ENCODE measurements around the gene NAP1L4.

Gene NAP1L4, protein sequence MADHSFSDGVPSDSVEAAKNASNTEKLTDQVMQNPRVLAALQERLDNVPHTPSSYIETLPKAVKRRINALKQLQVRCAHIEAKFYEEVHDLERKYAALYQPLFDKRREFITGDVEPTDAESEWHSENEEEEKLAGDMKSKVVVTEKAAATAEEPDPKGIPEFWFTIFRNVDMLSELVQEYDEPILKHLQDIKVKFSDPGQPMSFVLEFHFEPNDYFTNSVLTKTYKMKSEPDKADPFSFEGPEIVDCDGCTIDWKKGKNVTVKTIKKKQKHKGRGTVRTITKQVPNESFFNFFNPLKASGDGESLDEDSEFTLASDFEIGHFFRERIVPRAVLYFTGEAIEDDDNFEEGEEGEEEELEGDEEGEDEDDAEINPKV

DNA sequence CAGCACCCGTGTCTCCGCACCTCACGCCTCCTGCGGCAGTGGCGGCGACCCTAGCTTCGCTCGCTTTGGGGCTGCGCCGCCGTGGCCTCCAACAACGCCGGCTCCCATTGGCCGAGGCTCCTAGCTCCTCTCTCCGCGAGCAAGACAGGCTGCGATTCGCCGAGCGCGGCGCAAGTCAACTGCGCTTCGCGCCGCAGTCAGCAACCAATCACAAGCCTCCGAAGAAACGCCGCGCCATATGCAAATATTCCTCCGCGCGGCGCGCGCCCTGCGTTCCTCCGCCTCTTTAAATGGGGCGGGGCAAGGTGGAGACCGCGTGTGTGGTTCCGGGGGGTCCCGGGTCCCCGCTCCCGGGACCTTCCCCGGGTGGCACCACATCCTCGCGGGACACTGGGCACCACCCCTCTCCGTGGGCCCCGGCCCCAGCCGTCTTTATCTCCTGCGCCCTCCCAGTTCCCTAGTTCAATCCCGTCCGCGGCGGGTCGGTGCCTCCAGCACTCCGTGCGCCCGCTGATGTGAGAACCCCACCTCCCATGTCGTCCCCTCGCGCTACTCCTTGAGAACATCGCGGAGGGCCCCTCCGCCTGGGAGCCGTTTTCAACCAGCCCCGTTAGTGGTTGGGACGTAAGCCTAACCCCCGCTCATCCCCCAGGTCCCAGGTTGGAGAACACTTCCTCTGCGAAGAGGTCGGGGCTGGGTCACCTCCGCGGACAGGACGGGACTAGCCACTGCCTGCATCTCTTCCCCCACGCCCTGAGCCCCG is at the start of gene NAP1L4:
Gene NAP1L4 (minus strand): TSS at position 96 of the 763 bp plus-strand sequence. CDS start 13,109 bp downstream, outside the sequence.
- peak; percentile 98 for DNase-seq (ENCODE audit: low spot score)

DNA sequence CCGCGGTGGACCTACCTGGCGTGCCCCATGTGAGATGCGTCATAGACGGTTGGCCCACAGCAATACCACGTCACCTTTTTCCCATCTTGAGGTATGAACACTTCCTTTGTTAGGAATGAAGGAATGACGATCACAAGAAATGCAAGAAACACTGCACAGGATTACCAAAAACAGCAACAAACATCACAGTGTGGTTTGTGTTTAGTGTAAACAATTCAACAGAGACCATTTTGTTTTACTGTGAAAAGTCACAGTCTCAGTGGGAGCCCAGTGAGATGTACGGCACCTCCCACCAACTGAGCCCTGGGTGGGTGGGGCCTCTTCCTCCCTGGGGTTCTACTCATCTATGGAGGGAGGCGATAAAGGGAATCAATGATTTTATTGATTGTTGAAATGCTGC is 48.8 kb upstream of the NAP1L4 start:
- no peak for DNase-seq (ENCODE audit: low spot score)

DNA sequence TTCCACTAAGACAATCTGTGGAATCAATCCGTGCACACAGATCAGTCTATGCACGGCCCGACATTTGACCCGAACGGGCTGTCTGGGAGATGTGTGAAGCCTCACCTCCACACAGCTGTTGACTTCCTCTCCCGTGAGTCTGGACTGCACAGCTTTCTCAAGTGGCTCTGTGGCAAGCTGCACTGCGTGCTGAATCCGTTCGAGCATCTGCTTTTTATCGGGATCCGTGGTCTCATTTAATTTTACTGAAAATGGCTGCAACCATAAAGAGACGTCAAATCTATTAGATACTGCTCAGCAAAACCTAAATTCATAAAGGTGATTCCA is 45.8 kb upstream of the NAP1L4 start:
- DNase-seq (ENCODE audit: low spot score): no peak

DNA sequence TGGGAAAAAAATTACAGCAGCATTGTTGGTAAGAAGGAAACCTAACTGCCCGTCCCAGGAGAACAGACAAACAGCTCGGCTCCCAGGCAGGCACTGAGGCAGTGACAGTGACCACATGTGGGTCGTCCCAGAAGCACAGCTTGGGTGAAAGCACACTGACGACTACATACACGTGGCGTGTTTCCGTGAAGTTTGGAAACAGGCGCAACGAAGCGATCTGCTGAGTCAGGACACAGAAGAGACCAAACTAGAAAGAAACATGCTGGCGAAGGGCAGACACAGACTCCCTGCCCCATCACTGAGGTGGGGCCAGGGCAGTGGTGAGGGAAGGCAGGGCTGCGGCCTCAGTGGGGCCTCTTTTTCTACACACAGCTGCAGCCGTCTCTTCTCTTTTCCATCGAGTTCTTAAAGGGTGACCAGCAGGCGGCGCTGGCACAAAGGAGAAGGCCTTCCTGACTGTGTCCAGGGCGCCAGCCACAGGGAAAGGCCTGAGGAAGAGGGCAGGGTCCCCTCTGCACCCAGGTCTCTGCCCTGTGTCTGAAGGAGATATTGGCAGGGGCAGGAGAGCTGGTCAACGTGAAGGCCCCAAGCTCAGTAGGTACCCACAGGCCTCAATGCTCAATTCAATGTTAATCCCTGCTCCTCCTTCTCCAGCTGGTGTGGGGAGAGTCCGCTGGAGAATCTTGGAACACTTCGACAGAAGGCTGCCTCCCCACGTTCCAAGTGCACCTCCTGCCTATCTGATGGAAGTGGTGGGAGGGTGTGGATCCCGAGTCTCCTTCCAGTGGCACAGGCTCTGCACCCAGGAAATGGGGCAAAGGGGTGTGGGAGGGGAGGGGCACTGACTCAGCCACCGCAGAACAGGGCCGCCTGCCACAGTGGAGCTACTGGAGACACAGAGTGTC is 45.2 kb upstream of the NAP1L4 start:
- DNase-seq (ENCODE audit: low spot score): peak; percentile 64

DNA sequence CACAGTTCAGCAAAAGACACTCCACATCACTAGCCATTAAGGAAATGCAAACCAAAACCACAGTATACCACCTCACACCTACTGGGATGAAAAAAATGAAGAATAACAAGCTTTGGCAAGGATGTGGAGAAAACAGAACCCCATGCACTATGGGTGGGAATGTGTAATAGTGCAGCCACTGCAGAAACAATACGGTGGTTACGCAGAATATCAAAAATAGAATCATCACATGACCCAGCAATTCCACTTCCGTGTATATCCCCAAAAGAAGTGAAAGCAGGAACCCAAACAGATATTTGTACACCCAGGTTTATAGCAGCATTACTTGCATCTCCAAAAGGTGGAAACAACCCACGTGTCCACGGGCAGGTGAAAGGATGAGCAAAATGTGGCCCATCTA is 44.3 kb upstream of the NAP1L4 start:
- no peak for DNase-seq (ENCODE audit: low spot score)

DNA sequence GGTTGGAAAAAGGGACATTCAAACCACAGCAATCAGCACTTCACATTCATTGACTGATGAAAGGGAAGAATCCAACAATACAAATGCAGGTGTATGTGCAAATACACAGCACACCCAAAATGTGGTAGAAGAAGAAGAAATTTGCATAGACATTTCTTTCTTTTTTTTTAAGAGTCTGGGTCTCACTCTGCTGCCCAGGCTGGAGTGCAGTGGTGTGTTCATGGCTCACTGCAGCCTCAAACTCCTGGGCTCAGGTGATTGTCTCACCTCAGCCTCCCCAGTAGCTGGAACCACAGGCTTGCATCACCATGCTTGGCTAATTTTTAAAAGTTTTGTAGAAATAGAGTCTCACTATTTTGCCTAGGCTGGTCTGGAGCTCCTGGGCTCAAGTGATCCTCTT is 43.2 kb upstream of the NAP1L4 start:
- DNase-seq (ENCODE audit: low spot score): no peak

DNA sequence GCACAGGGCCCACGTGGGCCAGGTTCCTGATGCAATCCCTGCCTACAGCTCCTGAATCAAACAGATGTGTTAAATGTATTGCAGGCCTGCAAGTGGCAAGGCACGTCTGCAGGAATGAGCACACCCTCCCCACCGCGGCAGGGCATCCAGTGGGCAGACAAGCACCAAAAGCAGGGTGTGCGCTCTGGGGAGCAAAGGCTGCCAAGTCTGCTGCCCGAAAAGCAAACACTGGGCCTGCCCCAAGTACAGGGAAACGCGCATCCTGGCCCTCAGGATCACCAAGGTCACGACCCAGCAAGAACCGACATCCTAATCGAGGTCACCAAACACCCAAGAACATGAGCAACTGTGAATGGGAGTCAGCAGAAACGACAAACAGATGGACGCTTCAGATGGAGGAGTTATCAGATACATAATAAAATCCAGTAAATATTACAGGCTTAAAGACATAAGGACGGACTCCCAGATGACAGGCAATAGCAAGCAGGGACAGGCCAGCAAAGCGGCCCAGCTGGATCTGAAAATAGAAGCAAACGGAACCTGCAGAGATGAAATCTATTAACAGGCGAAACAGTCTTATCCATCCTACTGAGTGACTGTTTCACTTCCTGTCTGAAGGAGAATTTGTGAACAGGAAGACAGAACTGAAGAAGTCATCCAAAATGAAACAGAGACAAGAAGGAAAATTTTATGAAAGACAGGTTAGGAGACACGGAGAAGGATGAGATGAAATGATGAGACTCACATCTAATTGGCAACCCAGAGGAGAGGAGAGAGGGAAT is 38.4 kb upstream of the NAP1L4 start:
- DNase-seq (ENCODE audit: low spot score): no peak

DNA sequence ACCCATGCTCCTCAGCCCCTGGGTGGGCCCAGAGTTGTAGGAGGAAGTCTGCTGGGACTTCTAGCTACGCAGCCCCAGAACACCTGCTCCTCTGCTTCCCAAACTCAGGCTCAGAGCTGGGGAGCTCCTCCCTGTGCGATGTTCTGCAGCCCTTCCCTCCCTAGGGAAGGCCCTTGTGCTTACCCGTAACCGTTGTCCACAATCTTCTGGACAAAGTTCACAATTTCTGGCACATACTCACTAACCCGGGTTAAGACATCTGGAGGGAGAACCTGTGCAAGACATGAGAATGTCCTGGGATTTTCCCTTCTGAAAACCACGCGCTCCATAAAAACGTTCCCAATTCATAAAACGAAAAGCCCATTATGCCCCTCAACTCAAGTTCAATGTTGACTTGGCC is 36.7 kb upstream of the NAP1L4 start:
- DNase-seq (ENCODE audit: low spot score): no peak

DNA sequence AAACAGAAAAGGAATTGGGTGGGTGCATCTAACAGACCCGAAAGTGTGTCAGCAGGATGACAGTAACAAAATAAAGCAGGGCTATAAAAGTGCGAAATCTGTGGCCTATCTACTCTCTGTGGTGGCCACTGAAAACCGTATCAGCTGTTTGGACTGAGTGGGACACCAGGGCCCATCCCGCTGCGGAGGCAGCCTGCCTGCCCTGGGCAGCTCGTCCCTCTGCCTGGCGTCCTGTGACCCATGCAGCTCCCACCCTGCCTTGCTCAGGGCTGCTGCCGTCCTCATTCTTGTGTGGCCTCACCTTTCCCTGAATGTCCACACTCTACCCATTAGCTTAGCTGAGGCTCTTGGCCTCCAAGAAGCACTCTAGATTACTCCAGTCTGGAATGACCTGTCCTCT is 34.7 kb upstream of the NAP1L4 start:
- DNase-seq (ENCODE audit: low spot score): no peak

DNA sequence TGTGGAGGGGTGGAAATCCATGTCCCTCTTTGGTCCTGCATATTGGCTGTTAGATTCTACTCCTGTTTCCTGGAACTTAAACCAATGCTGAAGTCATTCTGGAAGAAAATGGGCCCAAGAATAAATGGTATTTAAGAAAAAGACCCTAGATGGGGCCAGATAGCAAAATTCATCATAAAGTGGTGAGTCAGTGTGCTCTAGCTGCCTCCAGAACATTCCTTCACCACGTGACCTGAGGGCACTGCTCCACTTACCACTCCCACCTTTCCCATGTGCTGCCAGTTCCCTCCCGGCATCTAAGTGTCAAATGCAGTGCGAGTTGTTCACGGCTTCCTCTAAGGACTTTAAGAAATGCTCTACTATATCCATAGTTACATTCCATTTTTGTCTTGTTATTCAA is 30.9 kb upstream of the NAP1L4 start:
- DNase-seq (ENCODE audit: low spot score): no peak

DNA sequence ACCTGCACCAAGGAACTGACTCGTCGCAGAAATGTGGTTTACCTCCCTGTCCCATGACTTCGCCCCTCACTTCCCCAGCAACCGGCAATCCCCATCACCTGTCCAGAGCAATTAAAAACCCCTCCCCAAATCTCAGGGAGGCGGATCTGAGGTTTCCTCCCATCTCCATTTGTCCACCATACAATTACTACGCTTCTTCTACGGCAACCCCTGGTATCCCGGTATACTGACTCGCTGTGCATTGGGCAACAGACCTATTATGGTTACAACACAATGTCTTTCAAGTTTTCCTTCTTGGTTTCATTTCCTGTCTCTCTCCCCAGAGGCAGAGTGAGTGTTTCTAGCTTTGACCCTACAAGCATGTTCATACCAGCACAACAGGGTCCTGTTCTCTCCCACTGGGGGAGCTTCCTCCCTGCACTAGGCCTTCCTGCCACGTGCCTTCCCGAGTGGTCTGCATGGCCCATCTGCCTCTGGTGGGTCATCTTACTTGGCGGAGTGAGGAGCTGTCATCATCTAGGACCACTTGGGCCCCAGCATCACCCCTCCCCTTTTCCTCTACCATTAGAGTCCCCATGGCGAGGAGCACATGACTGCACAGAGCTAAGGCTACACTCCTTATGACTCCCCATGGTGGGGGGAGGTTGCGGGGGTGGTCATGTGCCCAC is 30.3 kb upstream of the NAP1L4 start:
- peak; percentile 20 for DNase-seq (ENCODE audit: low spot score)

DNA sequence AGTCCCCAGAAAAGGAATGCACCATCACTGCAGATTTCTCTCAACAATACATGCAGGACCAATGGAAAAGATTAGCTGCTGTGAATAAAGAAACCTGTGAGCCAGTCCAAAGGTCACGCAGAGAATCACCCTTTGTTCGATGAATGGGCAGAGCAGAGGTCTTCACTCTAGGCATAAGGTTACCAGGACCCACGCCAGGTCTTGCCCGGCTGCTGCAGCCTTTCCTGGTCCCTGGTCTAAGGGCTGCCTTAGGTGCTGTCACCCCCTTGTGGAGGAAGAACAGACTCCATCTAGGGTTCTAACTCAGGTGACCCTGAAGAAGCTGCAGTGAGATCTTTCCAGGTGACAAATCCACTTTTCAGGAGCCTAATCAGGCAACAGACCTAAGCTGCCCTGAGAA is 29.0 kb upstream of the NAP1L4 start:
- DNase-seq (ENCODE audit: low spot score): peak; percentile 55

DNA sequence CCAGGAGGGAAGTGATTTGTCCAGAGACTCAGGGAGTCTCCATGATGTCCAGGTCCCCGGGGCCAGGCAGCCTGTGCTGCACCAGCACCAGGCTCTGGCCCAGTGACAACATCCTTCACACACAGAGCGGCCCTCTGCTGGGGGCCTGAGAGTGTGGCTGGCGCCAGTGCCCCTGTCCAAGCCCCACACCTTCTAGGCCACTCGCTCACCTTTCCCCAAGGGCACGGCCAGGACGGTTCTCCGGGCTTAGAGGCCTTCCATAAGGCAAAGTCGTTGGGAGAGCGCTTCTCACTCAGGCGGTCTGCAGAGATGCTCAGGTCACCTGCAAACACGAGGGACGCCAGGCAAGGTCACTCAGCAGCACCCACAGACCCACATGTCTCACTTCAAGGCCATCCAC is 27.9 kb upstream of the NAP1L4 start:
- no peak for DNase-seq (ENCODE audit: low spot score)

DNA sequence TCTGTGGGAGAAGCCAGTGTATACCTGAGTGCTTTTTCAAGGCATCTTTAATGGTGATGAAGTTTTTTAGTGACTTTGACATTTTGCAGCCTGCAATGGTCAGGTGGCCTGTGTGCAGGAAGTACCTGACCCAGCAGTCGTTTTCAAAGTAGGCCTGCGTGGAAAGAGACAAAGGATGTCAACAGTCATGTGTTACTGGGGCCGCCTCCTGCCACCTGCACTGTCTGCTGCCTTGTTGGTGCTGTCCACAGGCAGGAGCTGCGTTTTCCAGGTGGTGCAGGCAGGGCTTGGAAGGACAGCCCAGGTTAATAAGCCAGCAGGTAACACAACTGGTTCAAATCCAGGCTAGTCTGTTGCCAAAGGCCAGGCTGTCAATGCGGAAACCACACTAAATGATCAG is 26.5 kb upstream of the NAP1L4 start:
- no peak for DNase-seq (ENCODE audit: low spot score)

DNA sequence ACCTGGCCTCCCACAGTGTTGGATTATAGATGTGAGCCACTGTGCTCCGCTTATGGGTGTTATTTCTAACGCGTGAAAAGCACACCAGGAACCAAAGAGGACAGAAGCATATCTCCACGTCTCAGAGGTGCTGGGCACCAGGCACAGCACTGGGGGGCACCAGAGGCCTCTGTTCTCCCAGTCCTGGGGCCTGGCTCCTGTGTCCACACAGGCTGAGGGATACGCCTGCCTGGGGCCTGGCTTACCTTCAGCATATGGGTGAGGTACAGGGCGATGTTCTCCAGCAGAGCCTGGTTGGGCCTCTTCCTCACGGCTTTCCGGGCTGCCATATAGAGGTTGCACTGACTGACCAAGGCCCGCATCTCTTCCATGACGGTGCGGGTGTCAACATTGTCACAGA is 24.7 kb upstream of the NAP1L4 start:
- DNase-seq (ENCODE audit: low spot score): no peak

DNA sequence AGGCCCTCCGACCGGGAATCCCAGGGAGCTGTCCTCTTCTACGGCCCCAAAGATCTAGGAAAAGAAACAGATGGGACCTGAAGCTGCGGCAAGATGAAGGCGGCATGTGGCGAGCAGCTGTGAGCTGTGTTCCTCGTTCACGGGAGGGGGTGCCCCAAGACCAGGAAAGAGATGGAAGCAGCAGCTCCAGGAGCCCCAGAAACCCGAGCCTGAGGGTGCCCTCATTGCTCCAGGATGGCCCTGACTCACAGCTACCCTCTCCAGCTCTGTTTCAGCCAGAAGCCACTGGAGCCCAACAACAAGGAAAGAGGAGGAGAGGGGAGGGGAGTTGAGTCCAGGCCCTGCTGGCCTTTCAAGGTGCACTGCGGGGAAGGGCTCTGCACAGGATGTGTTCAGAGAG is 23.7 kb upstream of the NAP1L4 start:
- no peak for DNase-seq (ENCODE audit: low spot score)

DNA sequence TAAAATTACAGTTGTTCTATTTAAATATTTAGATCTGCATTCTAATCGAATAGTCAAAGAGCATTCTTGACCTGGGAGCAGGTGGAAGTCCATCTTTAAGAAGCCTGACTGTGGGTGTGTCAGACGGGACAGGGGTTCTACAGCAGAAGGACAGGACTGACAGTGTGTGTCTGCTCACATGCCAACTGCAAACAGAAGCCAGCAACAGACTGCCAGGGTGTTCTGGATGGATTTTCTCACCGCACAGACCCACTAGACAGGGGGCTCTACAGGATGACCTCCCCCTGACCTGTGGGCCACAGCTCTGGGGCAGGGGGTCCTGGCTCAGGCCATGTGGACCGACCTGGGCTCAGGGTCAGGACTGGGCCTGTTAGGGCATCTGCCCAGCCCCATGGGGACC is 22.8 kb upstream of the NAP1L4 start:
- no peak for DNase-seq (ENCODE audit: low spot score)

DNA sequence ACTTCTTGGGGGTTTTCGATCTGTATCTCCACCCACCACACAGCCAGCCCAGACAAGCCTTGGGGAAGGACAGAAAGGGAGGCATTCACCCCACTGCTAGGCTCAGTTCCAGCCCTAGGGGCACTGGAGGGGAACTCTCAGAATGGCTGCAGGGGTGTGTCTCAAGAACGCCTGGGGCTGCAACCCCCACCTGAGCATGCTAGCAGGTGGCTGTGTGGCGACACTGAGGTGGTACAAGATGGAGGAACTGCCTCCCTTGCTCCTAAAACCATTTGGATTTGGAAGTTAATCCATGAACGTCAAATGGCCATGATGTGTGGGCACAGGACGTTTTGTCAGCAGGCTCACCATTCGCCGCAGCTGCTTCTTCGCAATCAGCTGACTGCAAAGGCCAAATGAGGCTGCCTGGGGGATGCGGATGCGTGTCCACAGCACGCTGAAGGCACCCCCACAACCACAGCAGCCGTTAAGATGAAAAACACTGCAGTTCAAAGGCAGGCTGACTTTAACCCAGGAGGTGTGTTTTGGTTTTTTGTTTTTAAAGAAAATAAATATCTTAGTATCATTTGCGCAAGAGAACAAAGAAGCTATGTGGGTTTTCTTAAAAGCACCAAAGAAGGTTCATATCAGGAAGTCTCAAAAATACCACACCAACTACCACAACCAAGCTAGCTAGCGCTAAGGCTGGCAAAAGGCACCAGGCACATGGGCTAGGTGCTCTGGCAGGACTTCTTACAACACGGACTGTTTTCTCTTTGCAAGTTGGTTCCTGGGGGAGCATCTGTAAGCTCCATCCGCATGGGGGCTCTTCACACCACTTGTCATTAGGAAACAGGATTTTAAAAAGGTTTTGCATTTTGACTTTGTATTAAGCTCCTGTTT is 22.2 kb upstream of the NAP1L4 start:
- no peak for DNase-seq (ENCODE audit: low spot score)

DNA sequence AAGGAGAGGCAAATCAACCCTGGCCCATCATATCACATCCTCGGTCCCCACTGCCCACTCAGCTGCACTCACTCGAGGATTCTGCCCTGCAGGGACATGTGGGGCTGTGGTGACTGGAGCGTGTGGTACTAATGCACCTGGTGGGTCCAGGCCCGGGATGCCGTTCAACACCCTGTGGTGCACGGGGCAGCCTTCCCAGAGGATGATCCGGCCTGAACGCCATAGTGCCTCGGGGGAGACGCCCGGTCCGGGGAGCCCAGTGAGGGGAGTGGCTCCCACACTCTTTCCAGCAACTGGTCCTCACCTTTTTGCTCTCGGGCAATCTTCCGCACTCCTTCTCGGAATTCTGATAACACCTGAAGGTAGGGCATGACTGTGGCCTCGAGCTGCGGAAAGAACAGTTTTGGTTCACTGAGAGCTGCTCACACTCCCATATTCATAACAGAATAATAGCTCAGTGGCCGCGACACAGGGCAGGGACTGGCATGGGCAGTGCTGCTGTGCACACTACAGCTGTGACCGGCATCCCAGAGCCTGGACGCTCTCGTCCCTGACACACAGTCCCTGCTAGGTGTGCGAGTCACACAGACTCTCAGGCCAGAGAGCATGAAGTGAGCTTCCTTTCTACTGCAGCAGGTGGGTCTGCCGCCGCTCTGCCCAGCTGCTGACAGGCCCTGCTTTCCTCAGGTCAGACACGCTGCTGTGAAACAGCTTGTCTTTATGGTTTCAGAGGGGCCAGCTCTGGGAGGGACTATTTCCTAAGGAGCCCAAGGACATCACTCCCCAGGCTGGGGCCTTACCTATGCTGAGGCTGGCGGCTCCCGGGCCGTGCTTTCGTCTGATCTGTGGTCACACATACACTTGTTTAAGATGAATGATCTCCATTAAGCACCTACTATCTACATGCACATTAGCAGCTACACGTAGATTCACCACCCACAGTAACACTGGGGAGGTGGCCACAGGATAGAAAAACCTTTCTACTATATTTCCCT is 20.1 kb upstream of the NAP1L4 start:
- no peak for DNase-seq (ENCODE audit: low spot score)
